Lower leg skin (tissue), 3 donors: ENCODE data around the gene EXOC6.

Source experiments
- POLR2A ChIP-seq, 2 donors: fragments of 450-650 bp; IDR thresholded peaks; one replicate each; pipeline ENCODE4 v1.6.1; 2016 to 2017; ENCODE audit warnings: antibody characterized with exemption in 2 of 2, mild to moderate bottlenecking in 1 of 2, moderate library complexity in 1 of 2
- TF ChIP-seq, protein P1 (sequence below), 3 donors: fragments of 450-650 bp; IDR thresholded peaks; one replicate each; pipeline ENCODE4 v1.5.1; 2016; ENCODE audit warnings: antibody characterized with exemption in 3 of 3, mild to moderate bottlenecking in 3 of 3, moderate library complexity in 2 of 3

DNA sequence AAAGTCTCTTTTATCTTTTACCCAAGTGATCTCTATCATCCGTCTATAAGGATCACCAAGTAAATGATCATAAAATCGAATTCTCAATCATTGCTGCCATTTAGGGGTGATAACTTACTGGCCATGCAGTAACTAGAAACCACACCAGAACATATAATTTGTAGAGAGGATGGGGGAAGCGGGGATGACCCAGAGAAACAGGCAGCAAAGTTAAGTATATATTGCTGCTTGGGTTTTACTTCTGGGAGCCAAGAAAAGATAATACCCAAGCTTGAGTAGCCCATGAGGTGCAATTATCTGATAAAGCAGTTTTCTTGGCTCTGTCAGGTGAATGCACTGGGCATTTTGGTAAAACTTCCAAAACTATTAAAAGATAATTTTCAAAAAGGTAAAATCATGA lies 18.9 kb downstream of the EXOC6 start:
- TF ChIP-seq, protein P1, sequence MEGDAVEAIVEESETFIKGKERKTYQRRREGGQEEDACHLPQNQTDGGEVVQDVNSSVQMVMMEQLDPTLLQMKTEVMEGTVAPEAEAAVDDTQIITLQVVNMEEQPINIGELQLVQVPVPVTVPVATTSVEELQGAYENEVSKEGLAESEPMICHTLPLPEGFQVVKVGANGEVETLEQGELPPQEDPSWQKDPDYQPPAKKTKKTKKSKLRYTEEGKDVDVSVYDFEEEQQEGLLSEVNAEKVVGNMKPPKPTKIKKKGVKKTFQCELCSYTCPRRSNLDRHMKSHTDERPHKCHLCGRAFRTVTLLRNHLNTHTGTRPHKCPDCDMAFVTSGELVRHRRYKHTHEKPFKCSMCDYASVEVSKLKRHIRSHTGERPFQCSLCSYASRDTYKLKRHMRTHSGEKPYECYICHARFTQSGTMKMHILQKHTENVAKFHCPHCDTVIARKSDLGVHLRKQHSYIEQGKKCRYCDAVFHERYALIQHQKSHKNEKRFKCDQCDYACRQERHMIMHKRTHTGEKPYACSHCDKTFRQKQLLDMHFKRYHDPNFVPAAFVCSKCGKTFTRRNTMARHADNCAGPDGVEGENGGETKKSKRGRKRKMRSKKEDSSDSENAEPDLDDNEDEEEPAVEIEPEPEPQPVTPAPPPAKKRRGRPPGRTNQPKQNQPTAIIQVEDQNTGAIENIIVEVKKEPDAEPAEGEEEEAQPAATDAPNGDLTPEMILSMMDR (IDR thresholded peaks at IDR 0.05): no peak
- TF ChIP-seq POLR2A (IDR thresholded peaks at IDR 0.05): no peak
